ENCODE data around the gene SPON1. TPM values are rescaled to one million over a fixed set of nuclear protein-coding genes. Genes with fewer than 3 reads are reported as not detected.
"Not testable (repeated sequence)": the region's sequence is repeated elsewhere in the genome, so short reads cannot be mapped to it uniquely, and the experiment has no call there.

SPON1 gene
- total RNA-seq, 2 experiments from 2014 or later, result 0.08 to 0.36 TPM

- CTCF ChIA-PET, result no interaction called here
- POLR2A ChIA-PET, result no interaction called here
These were observed 291.3 kb downstream of the SPON1 start for GRCh38 chr11:14253840-14254239.

GRCh38 chr11:14254533-14255237, 292.2 kb downstream of the SPON1 start:
- ChIA-PET POLR2A (no interaction called here), CTCF (no interaction called here)

GRCh38 chr11:14255238-14255534, 292.7 kb downstream of the SPON1 start:
- ChIA-PET POLR2A (no interaction called here), CTCF (no interaction called here)

GRCh38 chr11:14258221-14258935, 295.9 kb downstream of the SPON1 start:
- ChIA-PET CTCF (interaction anchor here (0.6 kb wide), 1 partner anchor 39 kb away, joined by 7 read pairs; no protein-coding TSS in a partner anchor), POLR2A (no interaction called here)

- ChIA-PET CTCF (no interaction called here), POLR2A (no interaction called here)
These were observed 296.8 kb downstream of the SPON1 start for GRCh38 chr11:14259186-14259784.

GRCh38 chr11:14259878-14260277, 297.4 kb downstream of the SPON1 start:
- CTCF ChIA-PET, result no interaction called here
- POLR2A ChIA-PET, result no interaction called here

GRCh38 chr11:14261066-14261465, 298.5 kb downstream of the SPON1 start:
- CTCF ChIA-PET, result no interaction called here
- POLR2A ChIA-PET, result no interaction called here

GRCh38 chr11:14262271-14262846, 299.8 kb downstream of the SPON1 start:
- ChIA-PET POLR2A (no interaction called here), CTCF (interaction anchor here (0.8 kb wide), 1 partner anchor 156 kb away, joined by 3 read pairs; no protein-coding TSS in a partner anchor)

- ChIA-PET POLR2A (no interaction called here), CTCF (no interaction called here)
These were observed 302.4 kb downstream of the SPON1 start for GRCh38 chr11:14264966-14265365.

GRCh38 chr11:14266622-14267021, 304.1 kb downstream of the SPON1 start:
- CTCF ChIA-PET, result no interaction called here
- POLR2A ChIA-PET, result no interaction called here

GRCh38 chr11:14267861-14268635, 305.5 kb downstream of the SPON1 start:
- POLR2A ChIA-PET, result no interaction called here
- CTCF ChIA-PET, result no interaction called here

GRCh38 chr11:14269692-14270573, 307.4 kb downstream of the SPON1 start:
- ChIA-PET POLR2A (interaction anchor here (0.6 kb wide), 1 partner anchor 146 kb away, joined by 7 read pairs; no protein-coding TSS in a partner anchor), CTCF (no interaction called here)

GRCh38 chr11:14270690-14271542, 308.4 kb downstream of the SPON1 start:
- POLR2A ChIA-PET, result no interaction called here
- CTCF ChIA-PET, result no interaction called here

- POLR2A ChIA-PET, result no interaction called here
- CTCF ChIA-PET, result interaction anchor here (1.0 kb wide), 1 partner anchor 322 kb away, joined by 3 read pairs; no protein-coding TSS in a partner anchor
These were observed 311.4 kb downstream of the SPON1 start for GRCh38 chr11:14273895-14274294.

GRCh38 chr11:14275076-14275475, 312.6 kb downstream of the SPON1 start:
- CTCF ChIA-PET, result interaction anchor here (1.0 kb wide), 1 partner anchor 323 kb away, joined by 3 read pairs; no protein-coding TSS in a partner anchor
- POLR2A ChIA-PET, result no interaction called here

GRCh38 chr11:14278869-14279268, 316.3 kb downstream of the SPON1 start:
- CTCF ChIA-PET, POLR2A ChIA-PET: not testable (repeated sequence)

- CTCF ChIA-PET, result interaction anchor here (0.7 kb wide), 1 partner anchor 371 kb away, joined by 4 read pairs; no protein-coding TSS in a partner anchor
These were observed 325.8 kb downstream of the SPON1 start for GRCh38 chr11:14288189-14288935.

More at GRCh38 chr11:14288189-14288935, 325.8 kb downstream of the SPON1 start:
- POLR2A ChIA-PET, result no interaction called here

Data from activated CD8-positive, alpha-beta memory T cell treated with anti-CD3 and anti-CD28 coated beads for 36 hours (primary cell).